ENCODE results near the gene CHD2.
"Not testable (repeated sequence)": the region's sequence is repeated elsewhere in the genome, so short reads cannot be mapped to it uniquely, and the experiment has no call there.

Gene CHD2

DNA sequence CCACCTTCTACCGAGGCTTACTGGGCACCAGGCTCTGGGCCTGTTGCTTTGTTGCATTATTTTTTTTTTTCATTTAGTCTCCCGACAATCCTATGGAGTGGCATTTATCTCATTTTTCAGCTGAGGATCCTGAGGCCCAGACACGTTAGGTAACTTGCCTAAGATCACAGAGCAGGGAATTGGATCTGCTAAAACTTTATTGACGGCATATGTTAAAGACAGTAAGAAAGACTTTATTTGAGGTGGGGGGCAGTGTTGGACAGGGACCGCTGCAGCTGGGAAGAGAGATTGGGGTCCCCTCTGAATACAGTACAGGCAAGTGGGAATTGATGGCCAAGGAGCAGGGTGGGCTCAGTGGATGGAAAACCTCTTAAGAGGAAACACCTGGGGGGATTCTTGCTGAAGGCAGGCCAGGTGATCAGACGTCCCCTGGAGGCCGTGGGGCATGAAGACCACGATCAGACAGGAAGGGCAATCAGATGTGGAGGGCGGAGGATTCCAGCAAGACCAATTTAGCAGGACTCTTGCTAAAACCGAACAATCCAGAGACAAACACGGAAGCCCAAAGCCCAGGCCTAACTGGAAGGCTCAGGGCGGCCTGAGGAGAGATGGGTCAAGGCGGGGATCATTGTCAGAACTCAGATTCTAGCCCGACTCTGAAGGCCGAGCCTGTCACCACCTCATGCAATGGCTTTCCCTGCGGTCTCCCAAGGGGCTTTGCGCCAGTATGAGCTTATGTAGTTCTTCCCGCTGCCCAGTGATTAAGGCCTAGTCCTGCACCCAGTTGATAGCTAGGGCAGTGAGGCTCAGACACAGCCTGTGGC lies 135.2 kb downstream of the CHD2 start:
- no peaks in the 10 kb centered on the region for H3K36me3 ChIP-seq
- H3K27me3 ChIP-seq: no peaks in the 10 kb centered on the region
- H3K4me3 ChIP-seq (ENCODE audit: low read depth, low read length): no peak overlapping the region
- H3K4me1 ChIP-seq: peaks cover 2% of the 10 kb centered on the region; the same call in 1 of the 2 replicates
- H3K9me3 ChIP-seq: no peaks in the 10 kb centered on the region
- no peak for DNase-seq
- TF ChIP-seq CTCF (IDR thresholded peaks at IDR 0.05; ENCODE audit: low read depth, low read length): no peak

DNA sequence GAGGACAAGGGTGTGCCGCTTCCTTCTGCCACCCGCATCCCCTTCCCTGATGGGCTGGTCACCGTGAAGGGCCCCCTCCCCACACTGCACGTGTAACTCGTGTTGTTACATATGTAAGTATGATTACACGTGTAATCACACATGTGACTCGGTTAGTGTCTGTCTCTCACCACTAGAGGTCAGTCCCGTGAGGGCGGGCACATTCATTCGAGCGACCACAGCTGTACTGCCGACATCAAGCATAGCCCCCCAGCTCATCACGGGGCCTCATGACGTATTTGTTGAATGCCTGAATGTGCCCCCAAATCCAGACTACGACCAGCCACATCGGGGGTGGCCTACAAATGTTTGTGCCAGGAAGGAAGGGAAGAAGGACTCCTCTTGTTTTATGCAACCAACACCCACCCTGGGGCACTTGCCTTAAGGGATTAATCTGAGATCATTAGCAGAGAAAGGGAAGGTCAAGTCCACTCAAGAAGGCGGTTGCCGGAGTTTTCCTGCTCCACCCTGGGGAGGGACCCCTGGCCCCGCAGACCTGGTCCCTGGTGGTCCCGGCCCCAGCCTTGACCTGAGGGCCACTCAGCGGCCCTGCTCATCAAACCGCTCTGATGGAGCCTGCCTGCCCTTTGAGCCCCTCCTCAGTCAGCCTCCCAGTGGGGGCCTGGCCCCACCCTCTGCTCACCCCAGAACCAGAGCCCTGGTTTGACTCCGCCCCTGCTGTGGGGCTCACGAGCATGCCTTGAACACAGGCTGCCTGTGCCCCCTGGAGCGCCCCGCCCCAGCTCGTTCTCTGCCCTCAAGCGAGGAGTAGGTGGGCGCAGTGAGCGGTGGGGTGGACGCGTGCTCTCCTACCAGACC lies 136.1 kb downstream of the CHD2 start:
- Histone ChIP-seq H3K9me3 (no peaks in the 10 kb centered on the region), H3K27me3 (no peaks in the 10 kb centered on the region), H3K36me3 (no peaks in the 10 kb centered on the region), H3K4me3 (ENCODE audit: low read depth, low read length) (no peak overlapping the region), H3K4me1 (no peaks in the 10 kb centered on the region)
- DNase-seq: peak; percentile 65
- TF ChIP-seq CTCF (IDR thresholded peaks at IDR 0.05; ENCODE audit: low read depth, low read length): peak; percentile 74

GRCh38 chr15:93036951-93037819 lies 137.1 kb downstream of the CHD2 start:
- Histone ChIP-seq H3K36me3 (no peaks in the 10 kb centered on the region), H3K4me1 (no peaks in the 10 kb centered on the region), H3K27me3 (no peaks in the 10 kb centered on the region), H3K9me3 (no peaks in the 10 kb centered on the region), H3K4me3 (ENCODE audit: low read depth, low read length) (no peak overlapping the region)
- DNase-seq: peak; percentile 54
- peak; percentile 30 for TF ChIP-seq CTCF (IDR thresholded peaks at IDR 0.05; ENCODE audit: low read depth, low read length)

DNA sequence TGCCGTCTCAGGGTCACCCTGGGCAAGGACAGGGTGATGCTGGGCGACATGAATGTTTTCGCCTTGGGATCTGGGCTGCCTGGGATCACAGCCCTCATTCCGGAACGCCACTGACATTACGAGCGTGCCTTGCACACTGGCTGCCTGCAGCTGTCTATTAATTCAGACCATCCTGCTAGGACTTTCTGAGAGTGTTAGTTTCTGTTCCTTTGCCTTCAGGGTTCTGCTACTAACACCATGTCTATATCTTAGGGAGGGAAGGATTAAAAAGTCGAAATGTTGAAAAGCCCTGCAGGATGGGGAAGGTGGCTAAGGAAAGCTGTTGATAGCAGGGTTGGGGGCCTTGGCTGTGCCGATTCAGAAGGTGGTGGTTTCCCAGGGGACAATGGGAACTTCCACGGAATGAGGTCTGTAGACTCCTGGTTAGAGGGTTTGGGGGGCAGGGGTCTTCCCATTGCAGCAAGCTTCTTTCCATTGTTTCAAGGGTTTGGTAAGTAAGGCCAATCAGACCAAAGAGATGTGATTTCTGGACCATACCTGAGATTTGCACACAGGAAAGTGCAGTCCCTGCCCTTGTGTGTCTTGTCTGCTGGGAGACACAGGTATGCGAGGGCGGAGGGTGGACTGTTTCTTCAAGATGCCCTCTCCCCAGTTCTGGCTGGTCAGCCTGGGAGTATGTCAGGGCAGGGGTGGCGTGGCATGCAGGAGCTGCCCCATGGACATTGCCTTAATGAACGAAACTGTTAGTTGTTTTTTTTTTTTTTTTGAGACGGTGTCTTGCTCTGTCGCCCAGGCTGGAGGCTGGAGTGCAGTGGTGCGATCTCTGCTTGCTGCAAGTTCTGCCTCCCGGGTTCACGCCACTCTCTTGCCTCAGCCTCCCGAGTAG lies 137.9 kb downstream of the CHD2 start:
- Histone ChIP-seq H3K36me3 (no peaks in the 10 kb centered on the region), H3K9me3 (no peaks in the 10 kb centered on the region), H3K4me3 (ENCODE audit: low read depth, low read length) (no peak overlapping the region), H3K4me1 (no peaks in the 10 kb centered on the region), H3K27me3 (no peaks in the 10 kb centered on the region)
- no peak for TF ChIP-seq CTCF (IDR thresholded peaks at IDR 0.05; ENCODE audit: low read depth, low read length)
- peak; percentile 1 for DNase-seq

DNA sequence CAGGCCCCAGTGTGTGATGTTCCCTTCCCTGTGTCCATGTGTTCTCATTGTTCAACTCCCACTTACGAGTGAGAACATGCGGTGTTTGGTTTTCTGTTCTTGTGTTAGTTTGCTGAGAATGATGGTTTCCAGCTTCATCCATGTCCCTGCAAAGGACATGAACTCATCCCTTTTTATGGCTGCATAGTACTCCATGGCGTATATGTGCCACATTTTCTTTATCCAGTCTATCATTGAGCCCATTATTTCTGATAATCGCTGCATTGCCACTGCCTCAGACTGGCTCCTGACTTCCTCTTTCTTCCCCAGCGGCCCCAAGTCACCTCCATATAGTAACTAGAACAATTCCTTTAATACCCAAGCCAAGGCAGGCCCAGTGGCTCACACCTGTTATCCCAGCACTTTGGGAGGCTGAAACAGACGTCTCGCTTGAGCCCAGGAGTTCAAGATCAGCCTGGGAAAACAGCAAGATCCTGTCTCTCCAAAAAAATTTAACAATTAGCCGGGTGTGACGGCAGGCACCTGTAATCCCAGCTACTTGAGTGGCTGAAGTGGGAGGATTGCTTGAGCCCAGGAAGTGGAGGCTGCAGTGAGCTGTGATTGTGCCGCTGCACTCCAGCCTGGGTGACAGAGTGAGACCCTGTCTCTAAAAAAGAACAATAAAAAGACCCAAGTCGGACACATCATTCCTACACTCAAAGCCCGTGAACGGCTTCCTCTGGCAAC lies 139.6 kb downstream of the CHD2 start:
- peak; percentile 1 for DNase-seq
- H3K27me3 ChIP-seq; H3K4me1 ChIP-seq; H3K9me3 ChIP-seq; H3K4me3 ChIP-seq (ENCODE audit: low read depth, low read length); H3K36me3 ChIP-seq: not testable (repeated sequence)

Measured in BE2C (cell line).